Activated gamma-delta T cell treated with anti-CD3 and anti-CD28 coated beads, Interleukin-2, amount 50 U/mL, for 16 hours (primary cell): ENCODE results near the gene DPY19L1.
A peak's percentile ranks its signal among the peaks of the same experiment; 100 is the strongest.
"Not testable (repeated sequence)": the region's sequence is repeated elsewhere in the genome, so short reads cannot be mapped to it uniquely, and the experiment has no call there.

Experiments
- DNase-seq: peaks from one replicate; pipeline ENCODE4 v3.0.0-alpha.2; 2020; ENCODE audit warnings: low read depth

The DPY19L1 gene

DNA sequence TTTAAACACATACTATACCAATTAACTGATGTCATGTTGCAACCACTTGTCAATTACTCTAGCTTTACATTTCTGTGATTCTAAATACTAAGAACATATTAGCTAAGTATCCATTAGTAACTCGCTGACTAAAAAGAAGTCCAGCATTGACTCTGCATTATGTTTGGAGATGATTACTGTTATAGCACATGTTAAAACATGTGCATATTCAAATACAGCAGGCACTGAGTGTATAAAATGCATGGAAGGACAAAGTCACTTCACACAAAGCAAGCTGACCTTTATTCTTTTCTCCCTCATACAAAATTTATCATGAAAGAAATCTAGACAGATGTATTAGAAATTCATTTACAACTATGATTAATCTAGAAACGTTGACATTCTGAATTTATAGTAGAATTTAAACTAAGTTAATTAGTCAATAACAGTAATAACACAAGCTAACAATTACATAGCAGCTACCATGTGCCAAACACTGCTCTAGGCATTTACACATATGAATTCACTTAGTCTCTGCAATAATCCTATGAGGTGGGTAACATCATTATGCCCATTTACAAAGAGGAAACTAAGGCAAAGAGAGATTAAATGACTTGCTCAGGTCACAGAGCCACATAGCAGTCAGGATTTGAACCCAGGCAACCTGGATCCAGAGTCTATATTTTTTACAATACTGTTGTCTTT is 48.7 kb downstream of the DPY19L1 start:
- not testable (repeated sequence) for DNase-seq

DNA sequence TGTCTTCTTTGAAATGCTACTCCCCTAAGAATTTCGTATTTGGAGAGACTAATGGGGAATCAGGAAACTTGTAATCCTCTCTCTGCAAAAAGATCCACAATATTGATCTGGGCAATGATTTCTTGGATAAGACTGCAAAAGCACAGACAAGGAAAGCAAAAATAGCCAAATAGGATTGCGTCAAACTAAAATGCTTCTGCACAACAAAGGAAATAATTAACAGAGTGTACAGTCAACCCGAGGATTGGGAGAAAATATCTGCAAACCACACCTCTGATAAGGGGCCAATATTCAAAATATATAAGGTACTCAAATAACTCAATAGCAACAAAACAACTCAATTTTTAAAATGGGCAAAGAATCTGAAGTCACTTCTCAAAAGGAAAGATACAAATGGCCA is 52.1 kb downstream of the DPY19L1 start:
- DNase-seq = not testable (repeated sequence)

DNA sequence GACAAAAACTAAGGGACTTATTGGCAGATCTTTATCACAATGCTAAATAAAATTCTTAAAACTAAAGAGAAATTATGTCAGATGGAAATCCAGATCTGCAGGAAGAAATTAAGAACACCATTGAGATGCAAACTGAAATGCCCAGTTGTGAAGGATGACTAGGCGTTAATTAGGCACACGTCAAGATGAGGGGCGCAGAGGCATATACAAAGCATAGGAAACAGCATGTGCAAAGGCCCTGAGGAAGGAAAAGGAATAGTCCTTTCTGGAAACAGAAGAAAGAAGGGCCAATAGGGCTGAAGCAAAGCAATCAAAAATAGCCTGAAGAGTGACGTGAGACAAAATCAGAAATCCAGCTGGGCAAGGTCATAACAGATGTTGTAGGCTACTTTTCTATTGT is 53.1 kb downstream of the DPY19L1 start:
- DNase-seq = not testable (repeated sequence)

DNA sequence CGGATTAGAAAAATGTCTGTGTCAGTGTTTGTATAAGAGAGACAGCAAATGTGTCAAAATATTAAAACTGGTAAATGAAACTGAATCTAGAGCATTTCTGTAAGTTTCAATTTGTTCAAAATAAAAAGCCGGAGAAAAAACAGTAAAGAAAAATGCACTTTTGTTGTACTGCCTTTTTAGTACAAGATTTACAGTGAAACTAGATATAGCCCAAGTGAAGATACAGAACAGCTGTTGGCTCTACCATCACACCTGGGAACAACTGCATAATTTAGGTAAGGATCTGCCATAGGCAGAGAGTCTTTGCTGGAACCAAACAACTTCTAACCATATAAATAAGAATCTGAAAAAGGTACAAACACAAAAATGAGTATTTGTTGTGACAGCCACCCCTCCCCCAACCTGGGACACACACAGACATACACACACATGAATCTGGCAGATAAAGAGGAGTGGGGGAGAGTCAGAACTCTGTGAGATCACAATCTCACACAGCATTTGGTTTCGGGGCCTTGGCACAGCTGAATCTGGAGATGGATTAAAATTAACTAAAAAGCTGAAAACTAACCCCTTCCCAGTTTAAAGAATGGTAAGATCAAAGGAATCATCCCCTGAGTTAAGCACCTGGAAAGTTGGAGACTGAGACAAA is 54.8 kb downstream of the DPY19L1 start:
- no peak for DNase-seq

DNA sequence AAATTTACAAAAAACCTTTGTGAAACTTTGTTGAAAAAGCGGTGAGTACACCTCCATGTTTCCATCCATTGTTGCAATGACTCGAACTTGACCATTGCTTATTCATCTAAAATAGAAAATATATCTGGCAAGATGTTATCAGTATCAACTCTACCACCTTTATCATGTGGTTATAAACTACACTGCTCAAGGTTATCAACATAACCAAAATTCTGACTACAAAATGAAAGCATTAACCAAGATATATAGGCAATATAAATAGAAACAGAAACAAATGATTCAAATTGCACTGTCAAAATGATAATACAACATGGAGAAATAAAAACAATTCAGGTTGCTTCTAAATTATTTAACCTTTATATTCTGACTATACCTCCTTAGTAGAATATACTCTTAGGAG is 58.2 kb downstream of the DPY19L1 start:
- DNase-seq = not testable (repeated sequence)

DNA sequence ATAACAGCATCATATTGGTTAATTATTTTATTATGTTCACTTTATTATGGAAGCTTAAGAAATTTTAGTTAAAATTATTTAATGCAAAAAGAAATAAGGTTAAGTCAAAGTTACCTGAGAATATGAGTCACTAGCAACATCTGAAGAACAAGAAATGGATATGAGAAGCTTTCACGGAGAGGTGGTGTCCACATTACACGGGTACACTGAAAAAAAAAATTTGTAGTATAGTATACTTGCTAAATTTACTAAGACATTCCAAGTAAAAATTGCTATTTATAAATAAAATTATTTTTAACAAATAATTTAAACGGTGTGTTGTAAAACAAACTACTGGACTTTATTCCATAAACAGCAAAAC is 63.9 kb downstream of the DPY19L1 start:
- no peak for DNase-seq

DNA sequence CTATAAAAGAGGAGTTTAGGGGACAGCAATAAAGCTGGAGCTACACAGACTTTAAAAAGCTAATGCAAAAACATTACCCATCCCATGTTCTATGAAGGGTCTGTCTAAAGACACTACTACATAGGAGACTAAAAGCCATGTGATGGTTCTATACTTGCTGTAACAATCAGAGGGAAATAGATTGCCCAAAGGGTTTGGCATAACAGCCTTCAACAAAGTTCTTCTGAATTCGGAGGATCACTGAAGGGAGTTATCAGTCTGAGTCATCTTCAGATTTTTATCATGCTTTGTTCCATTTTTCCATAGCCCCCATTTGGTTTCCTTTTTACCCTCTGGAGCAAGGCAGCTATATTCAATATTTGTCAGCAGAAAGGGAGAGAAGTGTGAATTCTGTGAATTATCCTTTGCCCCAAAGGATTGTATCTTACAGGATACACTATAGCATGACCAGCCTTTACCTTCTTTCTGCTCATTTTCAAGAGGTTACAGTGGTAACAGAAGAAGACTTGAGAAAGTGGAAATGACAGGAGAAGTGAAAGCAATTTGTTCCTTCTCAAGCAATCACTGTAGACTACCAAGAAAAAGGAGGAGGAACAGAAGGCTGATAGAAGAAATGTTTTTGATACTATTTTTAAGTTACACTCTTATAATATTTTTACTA is 64.4 kb downstream of the DPY19L1 start:
- not testable (repeated sequence) for DNase-seq

DNA sequence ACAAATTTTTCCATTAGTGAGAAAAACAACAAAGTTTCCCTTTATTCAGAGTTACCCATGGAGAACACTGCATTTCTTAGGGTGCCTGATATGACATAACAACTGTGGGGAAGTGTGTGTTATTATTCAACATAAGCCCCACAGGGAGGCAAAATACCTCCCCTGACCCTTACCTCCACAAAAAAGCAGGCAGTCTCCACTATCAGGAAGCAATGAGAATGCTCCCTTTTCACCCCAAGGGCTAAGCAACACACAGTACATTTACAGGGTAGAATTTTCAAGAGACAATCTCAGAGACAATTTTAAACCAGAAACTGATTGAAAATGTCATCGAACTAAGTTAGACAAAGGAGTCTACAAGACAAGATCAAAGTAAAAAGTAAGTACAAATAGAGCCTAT is 69.5 kb downstream of the DPY19L1 start:
- not testable (repeated sequence) for DNase-seq

DNA sequence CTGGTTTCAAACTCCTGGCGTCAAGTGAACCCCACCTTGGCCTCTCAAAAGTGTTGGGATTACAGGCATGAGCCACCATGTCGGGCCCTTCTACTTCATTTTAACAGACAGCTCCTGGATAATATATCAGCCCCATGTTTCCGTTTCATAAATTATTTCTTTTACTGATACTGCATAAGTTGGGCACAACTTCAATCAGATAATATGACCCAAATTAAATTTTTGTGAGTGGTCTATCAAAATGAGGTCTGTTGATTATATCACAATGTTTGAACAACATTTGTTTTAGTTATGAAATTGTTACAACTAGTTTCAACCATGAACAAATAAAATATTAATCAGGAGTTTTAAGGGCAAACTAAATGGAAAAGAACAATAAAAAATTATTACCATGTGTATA is 70.8 kb downstream of the DPY19L1 start:
- not testable (repeated sequence) for DNase-seq

DNA sequence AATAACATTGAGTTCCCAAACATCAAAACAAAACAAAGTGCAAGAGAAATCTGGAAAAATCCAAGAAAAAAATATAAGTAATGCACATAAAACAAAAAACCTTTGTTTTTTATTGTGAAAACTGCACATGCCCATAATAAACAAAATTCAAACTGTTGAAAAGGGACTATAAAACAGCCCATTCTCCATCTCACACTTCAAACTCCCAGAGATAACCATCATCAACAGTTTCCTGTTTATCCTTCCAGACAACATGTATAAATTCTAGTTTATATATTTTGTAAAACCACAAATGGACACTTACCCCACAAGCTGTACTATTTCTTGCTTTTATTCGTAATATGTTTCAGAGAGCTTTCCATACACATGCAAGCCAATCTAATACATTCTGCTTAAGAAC is 79.3 kb downstream of the DPY19L1 start:
- no peak for DNase-seq

DNA sequence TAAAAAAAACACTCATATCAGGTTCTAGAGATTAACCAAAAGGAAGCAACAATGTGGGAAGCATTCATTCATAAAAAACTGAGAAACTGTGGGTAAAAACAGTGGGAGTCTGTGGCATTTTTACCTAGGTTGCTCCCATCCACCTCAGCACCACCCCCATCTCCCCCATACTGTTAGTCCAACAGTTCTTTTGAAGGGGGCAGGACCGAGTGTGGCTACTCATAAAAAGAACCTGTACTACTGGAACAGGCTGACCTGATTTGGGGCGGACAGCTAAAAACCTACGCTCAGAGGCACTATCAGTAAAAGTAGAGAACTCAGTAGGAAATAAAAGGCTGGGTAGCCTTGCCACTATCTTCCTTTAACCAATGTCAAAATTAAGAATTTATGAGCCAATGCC is 84.5 kb downstream of the DPY19L1 start:
- DNase-seq = no peak

DNA sequence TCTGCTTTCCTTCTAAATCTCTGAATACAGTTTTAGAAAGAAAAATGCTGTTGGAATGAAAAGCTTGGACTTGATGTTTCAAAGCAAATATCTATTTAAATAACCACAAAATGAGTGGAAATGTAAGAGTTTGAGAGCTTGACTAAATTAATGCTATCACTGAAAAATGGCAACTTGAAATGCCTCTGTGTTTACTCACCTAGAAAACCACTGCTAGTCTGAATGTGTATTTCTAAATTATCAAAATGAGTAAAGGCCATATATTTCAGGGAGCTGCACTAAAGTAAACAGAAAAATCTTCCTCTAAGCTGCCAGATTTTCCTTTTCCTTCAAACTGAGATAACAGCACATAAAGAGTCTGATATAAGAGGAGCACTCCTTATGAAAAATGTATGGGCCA is 87.9 kb downstream of the DPY19L1 start:
- DNase-seq = no peak

DNA sequence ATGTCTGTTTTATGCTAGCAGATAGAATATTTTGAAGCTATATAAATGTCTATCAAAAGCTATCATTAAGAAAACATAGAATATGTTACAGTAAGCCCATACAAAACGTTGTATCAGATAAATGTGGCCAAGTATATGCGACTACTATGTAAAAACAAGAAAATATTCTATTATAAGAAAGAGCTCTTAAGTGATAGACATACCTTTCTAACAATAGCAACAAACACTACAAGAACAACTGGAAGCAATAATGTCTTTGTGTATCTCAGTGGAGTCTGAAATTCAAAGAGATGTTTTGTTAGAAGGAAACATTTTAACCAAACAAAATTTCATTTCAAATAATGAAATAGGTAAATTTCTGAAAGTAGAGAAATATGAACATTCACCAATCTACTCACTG is 89.9 kb downstream of the DPY19L1 start:
- not testable (repeated sequence) for DNase-seq

DNA sequence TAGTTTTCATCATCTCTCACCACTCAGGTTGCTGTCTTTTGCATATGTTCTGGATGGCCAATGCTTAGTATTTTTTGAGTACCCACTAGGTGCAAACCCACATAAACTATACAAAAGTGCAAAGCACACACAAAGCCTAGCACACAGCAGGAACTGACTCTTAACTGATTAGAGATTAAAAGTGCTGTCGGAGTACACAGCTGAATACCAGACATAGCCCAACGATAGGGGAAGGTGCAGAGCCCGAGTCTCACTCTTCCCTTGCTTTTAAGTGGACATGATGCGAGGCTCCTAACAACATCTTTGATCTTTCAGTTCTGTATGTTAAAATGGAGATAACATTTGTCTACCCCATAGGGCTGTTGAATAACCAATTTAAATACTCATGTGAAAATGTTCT is 90.8 kb downstream of the DPY19L1 start:
- DNase-seq = no peak

DNA sequence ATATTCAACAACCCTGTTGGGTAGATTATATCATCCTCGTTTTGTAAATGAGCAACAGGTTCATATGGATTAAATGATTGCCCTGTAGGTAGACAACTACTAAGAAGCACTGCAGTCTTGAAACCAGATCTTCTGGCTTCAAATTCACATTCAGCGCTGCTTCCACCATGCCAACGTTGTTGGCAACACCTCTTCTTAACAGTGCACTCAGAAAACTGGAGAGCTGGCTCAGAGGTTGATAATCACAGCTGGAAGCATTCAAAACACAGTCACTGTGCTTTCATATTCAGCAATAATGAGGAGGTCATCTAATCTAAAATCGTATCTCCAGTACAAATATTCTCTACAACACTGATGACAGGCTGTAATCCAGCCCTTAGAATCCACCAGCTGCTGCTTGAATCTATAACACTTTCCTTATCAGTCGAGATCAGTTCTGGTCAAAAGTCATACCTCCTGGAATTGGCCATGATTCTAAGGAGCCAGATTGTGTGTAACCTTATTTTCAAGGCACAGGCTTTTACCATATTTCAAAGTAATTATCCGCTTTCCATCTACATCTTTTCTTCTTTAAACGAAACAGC is 91.3 kb downstream of the DPY19L1 start:
- DNase-seq = not testable (repeated sequence)

DNA sequence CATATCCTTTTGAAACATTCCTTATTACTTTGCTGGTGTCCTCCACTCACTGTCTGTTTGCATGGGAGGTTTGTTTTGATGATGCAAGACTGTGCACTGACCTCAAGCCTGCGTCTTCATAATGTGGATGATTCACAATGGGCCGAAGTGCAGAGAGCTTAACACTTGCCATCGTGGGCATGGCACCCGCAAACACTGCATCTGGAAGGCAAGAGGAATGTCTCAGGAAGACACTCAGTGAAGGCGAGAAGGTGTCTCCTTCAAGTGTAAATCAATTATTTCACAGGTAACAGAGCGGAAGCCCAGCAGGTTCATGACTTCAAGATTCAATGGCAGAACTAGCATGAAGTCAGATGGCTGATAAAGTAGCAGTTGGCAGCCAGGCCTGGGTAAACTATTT is 98.1 kb downstream of the DPY19L1 start:
- no peak for DNase-seq

DNA sequence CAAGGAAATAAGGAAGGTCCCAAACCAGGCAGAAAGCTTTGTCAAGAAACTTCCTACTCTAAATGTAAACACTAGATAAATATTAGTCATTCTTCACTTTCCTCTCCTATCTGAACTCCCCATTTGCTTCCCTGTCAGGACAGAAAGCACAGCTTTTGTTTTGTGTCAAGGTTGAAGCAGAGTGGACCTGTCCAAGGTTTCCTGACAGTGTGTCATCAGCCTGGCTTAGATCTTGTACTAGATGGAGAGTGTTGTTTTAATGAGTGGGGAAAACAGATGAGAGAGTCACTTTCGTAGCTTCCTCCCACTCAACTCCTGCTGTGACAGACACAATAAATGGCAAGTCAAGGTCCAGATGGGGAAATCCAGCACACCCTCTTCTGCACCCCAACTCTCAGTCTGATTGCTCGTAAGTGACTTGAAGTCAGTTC is 101.5 kb downstream of the DPY19L1 start:
- DNase-seq = not testable (repeated sequence)

DNA sequence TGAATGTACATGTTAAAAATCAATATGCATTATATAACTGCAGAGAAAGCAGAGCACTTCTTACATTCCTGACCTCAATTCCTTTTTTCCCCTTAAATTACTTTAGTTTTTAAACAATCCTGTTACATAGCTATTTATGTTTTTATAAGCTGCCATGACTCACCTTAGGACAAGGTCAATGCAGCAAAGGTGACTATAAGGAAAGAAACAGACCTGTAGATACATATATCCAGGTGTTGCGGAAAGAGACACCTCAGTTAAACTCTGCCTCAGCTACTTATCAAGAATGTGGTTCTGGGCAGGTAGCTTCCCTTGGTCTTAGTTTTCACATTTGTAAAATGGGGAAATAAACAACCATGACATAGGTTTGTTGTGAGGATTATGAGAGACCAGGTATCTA is 105.5 kb downstream of the DPY19L1 start:
- DNase-seq = no peak

DNA sequence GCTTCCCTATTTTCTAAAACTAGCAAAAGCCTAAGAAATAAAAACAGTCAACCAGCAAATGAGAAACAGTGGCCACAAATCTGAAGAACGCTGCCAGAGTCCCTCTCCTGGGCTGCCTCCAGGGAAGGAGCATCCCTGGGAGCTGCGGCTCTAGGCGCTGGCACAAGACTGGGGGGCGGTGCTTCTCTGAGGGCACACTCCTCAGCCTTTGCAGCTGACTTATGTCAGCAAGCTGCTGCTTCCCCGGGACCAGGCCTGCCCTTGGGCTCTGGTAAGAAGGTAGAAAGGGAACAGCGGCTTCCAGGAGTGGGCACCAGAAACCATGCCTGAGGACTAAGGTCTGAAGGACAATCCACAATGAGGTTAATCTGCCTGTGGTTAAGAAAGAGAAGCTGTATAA is 107.5 kb downstream of the DPY19L1 start:
- DNase-seq = not testable (repeated sequence)

DNA sequence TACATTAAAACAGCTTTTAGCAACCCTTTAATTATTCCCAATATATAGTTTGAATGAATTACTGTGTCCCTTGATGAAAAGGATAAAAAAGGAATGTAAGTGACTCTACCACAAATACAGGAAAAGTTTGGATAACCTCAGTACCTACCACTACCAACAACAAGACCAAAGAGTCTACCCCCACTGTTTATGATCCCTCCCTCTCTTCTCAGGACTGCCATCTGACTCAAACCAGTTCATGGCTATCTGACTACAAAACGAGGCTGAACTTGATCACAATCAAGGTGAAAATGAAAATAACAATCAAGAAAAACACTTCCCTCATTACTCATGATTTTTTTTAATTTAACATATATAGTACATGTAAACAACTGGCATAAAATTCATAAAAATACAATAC is 108.7 kb downstream of the DPY19L1 start:
- DNase-seq = no peak

DNA sequence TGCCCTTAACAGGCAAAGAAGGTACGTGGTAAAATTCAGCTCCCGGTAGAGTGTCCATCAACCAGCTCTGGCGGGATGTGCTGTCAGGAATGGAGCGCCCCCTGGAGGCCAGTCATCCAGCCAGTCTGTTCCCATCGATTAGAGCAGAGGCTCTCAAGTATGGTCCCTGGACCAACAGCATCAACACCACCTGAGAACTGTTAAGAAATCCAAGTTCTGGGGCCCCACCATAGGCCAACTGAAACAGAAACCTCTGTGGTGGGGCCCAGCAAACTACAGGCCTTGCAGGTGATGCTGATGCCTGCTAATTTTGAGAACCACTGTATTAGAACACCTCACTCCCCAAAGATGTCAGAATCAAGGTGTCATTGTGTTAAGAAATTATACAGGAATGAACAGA is 109.2 kb downstream of the DPY19L1 start:
- peak; percentile 4 for DNase-seq

DNA sequence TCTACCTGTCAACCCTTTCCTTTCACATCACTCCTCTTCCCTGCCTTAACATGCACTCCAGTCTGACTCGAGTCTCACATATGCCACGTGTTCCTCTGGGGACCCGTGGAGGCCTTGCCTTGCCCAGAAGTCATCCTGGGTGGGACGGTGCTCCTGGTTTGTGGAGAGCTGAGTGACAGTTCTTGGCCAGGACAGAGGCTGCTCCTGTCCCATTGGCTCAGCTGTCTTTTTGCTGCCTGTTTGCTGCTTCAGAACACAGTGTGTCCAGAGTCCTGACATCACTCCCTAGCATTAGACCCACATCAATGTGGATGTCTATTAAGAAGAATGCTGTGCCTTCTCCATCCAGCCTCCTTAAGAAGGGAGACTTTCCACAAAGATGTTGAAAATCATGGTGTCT is 116.8 kb downstream of the DPY19L1 start:
- DNase-seq = not testable (repeated sequence)

DNA sequence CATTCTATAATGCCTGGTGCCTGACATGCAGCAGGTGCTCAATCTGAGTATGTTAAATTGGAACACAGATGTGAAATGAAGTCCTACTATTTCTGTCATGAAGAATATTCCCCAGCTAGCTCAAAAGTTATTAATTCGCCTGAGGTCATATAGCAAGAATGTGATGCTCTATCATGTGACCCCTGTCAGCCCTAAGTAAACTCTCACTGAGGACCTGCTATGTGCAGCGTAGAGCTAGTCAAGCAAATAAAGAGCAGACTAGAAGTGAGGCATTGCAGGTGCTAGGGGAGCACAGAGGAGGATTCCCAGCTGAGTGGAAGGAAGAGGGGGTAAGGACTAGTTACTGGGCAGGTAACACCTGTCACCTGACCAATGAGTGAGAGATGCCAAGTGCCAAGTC is 118.2 kb downstream of the DPY19L1 start:
- not testable (repeated sequence) for DNase-seq
